GM12878 (cell line): ENCODE measurements around the gene AQP7.
"Not testable (repeated sequence)": the region's sequence is repeated elsewhere in the genome, so short reads cannot be mapped to it uniquely, and the experiment has no call there.

Source experiments
- CBX5 ChIP-seq: sonication (generic); IDR thresholded peaks from 2 replicates; pipeline ENCODE4 v1.6.1; 2016; ENCODE audit warnings: low read depth, moderate library complexity, mild to moderate bottlenecking, inconsistent platforms
- CTCF ChIP-seq, 3 experiments: IDR thresholded peaks in 2 of 3; conservative IDR thresholded peaks in 1 of 3; 2 replicates each; pipeline ENCODE4 v1.5.1; 2011; ENCODE audit warnings: low read depth in 3 of 3, low read length in 3 of 3, mild to moderate bottlenecking in 3 of 3, control low read depth in 2 of 3, moderate library complexity in 2 of 3, inconsistent platforms in 1 of 3, mixed read lengths in 1 of 3; ENCODE audit not compliant: control insufficient read depth in 2 of 3, insufficient read depth in 1 of 3; ENCODE audit errors: extremely low read depth in 1 of 3

- TF ChIP-seq CBX5; CTCF (IDR thresholded peaks at IDR 0.05 in 2 of 3, conservative IDR thresholded peaks at IDR 0.05 in 1 of 3; ENCODE audit: control insufficient read depth in 2 of 3, extremely low read depth in 1 of 3, insufficient read depth in 1 of 3, low read depth in 3 of 3, low read length in 3 of 3): not testable (repeated sequence)
Observed at GRCh38 chr9:33385979-33386640, 16.3 kb downstream of the AQP7 start.
